HepG2 (cell line): Measurements from ENCODE around the gene TBC1D30.

Experiments used
- CTCF ChIP-seq: sonication (generic); formaldehyde crosslinking; IDR thresholded peaks from 2 replicates; pipeline ENCODE4 v1.5.0; 2020; ENCODE audit warnings: mild to moderate bottlenecking, missing genetic modification reagents, moderate library complexity
- MXD1 ChIP-seq: sonication (generic); formaldehyde crosslinking; IDR thresholded peaks from 2 replicates; pipeline ENCODE4 v1.4.0; 2020; ENCODE audit warnings: mild to moderate bottlenecking, missing genetic modification reagents
- POLR2A ChIP-seq, 2 experiments: IDR thresholded peaks; 2 replicates each; pipeline ENCODE4 v1.6.1; 2011; ENCODE audit warnings: low read depth in 2 of 2, low read length in 2 of 2, mild to moderate bottlenecking in 1 of 2, moderate library complexity in 1 of 2; ENCODE audit not compliant: insufficient read depth in 1 of 2
- SETDB1 ChIP-seq: sonication (generic); formaldehyde crosslinking; IDR thresholded peaks from 2 replicates; pipeline ENCODE4 v1.5.1; 2020; ENCODE audit warnings: missing genetic modification reagents, mild to moderate bottlenecking, borderline replicate concordance
- SRSF1 ChIP-seq: fragments of 200-400 bp; formaldehyde crosslinking; optimal IDR thresholded peaks from 2 replicates; pipeline ENCODE3; 2017; ENCODE audit warnings: mild to moderate bottlenecking, low read depth, low read length, moderate library complexity
- TARDBP ChIP-seq: sonication (generic); formaldehyde crosslinking; IDR thresholded peaks from 2 replicates; pipeline ENCODE4 v1.8.0; 2022; ENCODE audit warnings: mild to moderate bottlenecking, missing genetic modification reagents
- TBP ChIP-seq: sonication (generic); formaldehyde crosslinking; IDR thresholded peaks from 2 replicates; pipeline ENCODE4 v1.5.0; 2020; ENCODE audit warnings: missing genetic modification reagents
- TRIM24 ChIP-seq: sonication (generic); formaldehyde crosslinking; IDR thresholded peaks from 2 replicates; pipeline ENCODE4 v1.8.0; 2022; ENCODE audit warnings: mild to moderate bottlenecking, missing genetic modification reagents
- ZBTB49 ChIP-seq: sonication (generic); formaldehyde crosslinking; IDR thresholded peaks from 2 replicates; pipeline ENCODE4 v1.4.0; 2020; ENCODE audit warnings: missing genetic modification reagents, borderline replicate concordance
- ZFP41 ChIP-seq: sonication (generic); formaldehyde crosslinking; IDR thresholded peaks from 2 replicates; pipeline ENCODE4 v1.4.0; 2020; ENCODE audit warnings: mild to moderate bottlenecking, missing genetic modification reagents, borderline replicate concordance
- ZNF24 ChIP-seq: fragments of 450-650 bp; IDR thresholded peaks from 2 replicates; pipeline ENCODE4 v1.6.1; 2017; ENCODE audit warnings: antibody characterized with exemption, mild to moderate bottlenecking
- ZNF274 ChIP-seq: sonication (generic); formaldehyde crosslinking; IDR thresholded peaks from 2 replicates; pipeline ENCODE4 v1.5.1; 2020; ENCODE audit warnings: mild to moderate bottlenecking, missing genetic modification reagents

- TF ChIP-seq ZBTB49 (CRISPR knock-in tag) (no peak), POLR2A (IDR thresholded peaks at IDR 0.05; ENCODE audit: insufficient read depth in 1 of 2, low read depth in 2 of 2, low read length in 2 of 2) (no peak), MXD1 (CRISPR knock-in tag) (no peak), TRIM24 (CRISPR knock-in tag) (no peak), TARDBP (CRISPR knock-in tag) (no peak), ZFP41 (CRISPR knock-in tag) (no peak), ZNF274 (CRISPR knock-in tag) (no peak), CTCF (CRISPR knock-in tag) (no peak), ZNF24 (no peak), SRSF1 (no peak), SETDB1 (CRISPR knock-in tag) (no peak), TBP (CRISPR knock-in tag) (no peak)
These were observed 15.7 kb downstream of the TBC1D30 start for GRCh38 chr12:64840119-64840518.
